DND-41 (cell line): Measurements from ENCODE around the gene SCGB2B2.

ENCODE experiments used
- ATAC-seq: fragments of 200-7000 bp; cut with Tn5 transposase; 3 replicates; pipeline ENCODE4 v1.9.1; 2021; ENCODE audit warnings: low read depth; ENCODE audit not compliant: insufficient read depth
- DNase-seq: peaks from one replicate; pipeline ENCODE4 v3.0.0-alpha.2; 2020
- H2AFZ ChIP-seq: 2 replicates; pipeline ENCODE4 v1.6.0; 2012; ENCODE audit warnings: low read depth, low read length
- H3K27ac ChIP-seq: 2 replicates; pipeline ENCODE4 v1.5.1; 2012; ENCODE audit warnings: low read length, inconsistent platforms
- H3K27me3 ChIP-seq: fragments of 200-600 bp; sonication (generic); 2 replicates; pipeline ENCODE4 v1.6.0; 2012; ENCODE audit warnings: low read length, mild to moderate bottlenecking, inconsistent platforms; ENCODE audit not compliant: insufficient read depth, poor library complexity
- H3K36me3 ChIP-seq: 2 replicates; pipeline ENCODE4 v1.5.1; 2012; ENCODE audit warnings: low read length, inconsistent platforms; ENCODE audit not compliant: insufficient read depth
- H3K4me1 ChIP-seq: 2 replicates; pipeline ENCODE4 v1.5.1; 2012; ENCODE audit warnings: mild to moderate bottlenecking, low read length; ENCODE audit not compliant: insufficient read depth
- H3K4me2 ChIP-seq: 2 replicates; pipeline ENCODE4 v1.6.0; 2012; ENCODE audit warnings: mild to moderate bottlenecking, moderate library complexity, low read length, inconsistent platforms; ENCODE audit not compliant: insufficient read depth
- H3K4me3 ChIP-seq, 2 experiments: fragments of 200-600 bp in 1 of 2; shearing (Covaris generic) in 1 of 2; 2 replicates each; pipeline ENCODE4 v1.5.1; 2012 to 2016; ENCODE audit warnings: inconsistent platforms in 2 of 2, low read length in 2 of 2, mild to moderate bottlenecking in 2 of 2, low read depth in 1 of 2, moderate library complexity in 1 of 2
- H3K79me2 ChIP-seq: 2 replicates; pipeline ENCODE4 v1.6.0; 2012; ENCODE audit warnings: low read length, inconsistent platforms; ENCODE audit not compliant: insufficient read depth
- H3K9ac ChIP-seq: 2 replicates; pipeline ENCODE4 v1.6.0; 2012; ENCODE audit warnings: low read depth, mild to moderate bottlenecking, inconsistent platforms, low read length, moderate library complexity
- H3K9me3 ChIP-seq: 2 replicates; pipeline ENCODE4 v1.5.1; 2012; ENCODE audit warnings: low read length, moderate library complexity, mild to moderate bottlenecking, inconsistent platforms; ENCODE audit not compliant: insufficient read depth, severe bottlenecking
- H4K20me1 ChIP-seq: 2 replicates; pipeline ENCODE4 v1.6.0; 2012; ENCODE audit warnings: low read length; ENCODE audit not compliant: insufficient read depth
- EZH2 ChIP-seq: IDR thresholded peaks from 3 replicates; pipeline ENCODE4 v1.6.1; 2012; ENCODE audit warnings: borderline replicate concordance, low read depth, mild to moderate bottlenecking, moderate library complexity, low read length, inconsistent platforms; ENCODE audit not compliant: severe bottlenecking
- TF ChIP-seq, protein P1 (sequence below): IDR thresholded peaks from 2 replicates; pipeline ENCODE4 v1.5.1; 2012; ENCODE audit warnings: borderline replicate concordance, low read length, moderate library complexity, mild to moderate bottlenecking; ENCODE audit not compliant: poor library complexity, severe bottlenecking; ENCODE audit errors: extremely low read depth

SCGB2B2 gene, protein sequence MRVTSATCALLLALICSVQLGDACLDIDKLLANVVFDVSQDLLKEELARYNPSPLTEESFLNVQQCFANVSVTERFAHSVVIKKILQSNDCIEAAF

DNA sequence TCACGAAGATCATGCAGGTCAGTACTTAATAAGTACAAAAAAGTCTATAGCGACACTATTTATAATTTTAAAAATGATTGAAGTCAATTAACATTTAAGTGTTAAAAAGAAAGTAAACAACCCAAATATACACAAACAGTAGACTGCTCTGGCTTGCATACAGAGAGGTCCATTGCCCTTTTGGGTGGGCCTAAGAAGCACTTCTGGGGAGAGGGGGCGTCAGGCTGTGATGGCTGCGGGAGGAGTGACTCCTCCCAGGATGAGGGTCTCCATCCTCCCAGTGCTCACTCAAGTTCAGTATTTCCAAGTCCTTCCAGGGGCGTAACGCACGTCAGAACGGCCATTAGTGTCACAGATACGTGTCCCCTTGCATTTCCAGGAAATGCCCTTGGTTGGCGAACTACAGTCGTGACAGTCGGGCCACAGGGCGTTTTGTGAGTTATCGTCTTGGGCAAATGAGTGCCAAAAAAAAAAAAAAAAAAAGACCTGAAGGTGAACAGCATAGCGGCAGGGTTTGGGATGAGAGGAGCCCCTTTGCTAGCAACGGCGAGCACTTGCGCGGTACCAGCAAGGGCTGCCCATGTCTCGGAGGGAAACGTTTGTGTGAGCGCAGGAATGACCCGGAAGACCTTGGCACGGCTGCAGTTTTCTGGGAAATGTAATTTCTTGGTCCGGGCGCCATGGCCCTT is at the start of gene SCGB2B2:
Gene SCGB2B2 (minus strand): TSS at position 463 of the 689 bp plus-strand sequence. CDS start 82,596 bp downstream, outside the sequence.
- Histone ChIP-seq H3K36me3 (peaks cover 22% of the 10 kb centered on the region), H3K4me3 (peak within 1 kb of the TSS; percentile 35 to 69; a peak in 3 of 4 replicates), H2AFZ (peak within 1 kb of the TSS; percentile 81), H4K20me1 (no peaks in the 10 kb centered on the region), H3K4me2 (peak within 1 kb of the TSS; percentile 64), H3K9ac (peak within 1 kb of the TSS; percentile 83), H3K9me3 (no peaks in the 10 kb centered on the region), H3K27me3 (no peaks in the 10 kb centered on the region), H3K79me2 (peaks cover 12% of the 10 kb centered on the region), H3K4me1 (peaks cover 46% of the 10 kb centered on the region), H3K27ac (peak within 1 kb of the TSS; percentile 100)
- TF ChIP-seq, protein P1, sequence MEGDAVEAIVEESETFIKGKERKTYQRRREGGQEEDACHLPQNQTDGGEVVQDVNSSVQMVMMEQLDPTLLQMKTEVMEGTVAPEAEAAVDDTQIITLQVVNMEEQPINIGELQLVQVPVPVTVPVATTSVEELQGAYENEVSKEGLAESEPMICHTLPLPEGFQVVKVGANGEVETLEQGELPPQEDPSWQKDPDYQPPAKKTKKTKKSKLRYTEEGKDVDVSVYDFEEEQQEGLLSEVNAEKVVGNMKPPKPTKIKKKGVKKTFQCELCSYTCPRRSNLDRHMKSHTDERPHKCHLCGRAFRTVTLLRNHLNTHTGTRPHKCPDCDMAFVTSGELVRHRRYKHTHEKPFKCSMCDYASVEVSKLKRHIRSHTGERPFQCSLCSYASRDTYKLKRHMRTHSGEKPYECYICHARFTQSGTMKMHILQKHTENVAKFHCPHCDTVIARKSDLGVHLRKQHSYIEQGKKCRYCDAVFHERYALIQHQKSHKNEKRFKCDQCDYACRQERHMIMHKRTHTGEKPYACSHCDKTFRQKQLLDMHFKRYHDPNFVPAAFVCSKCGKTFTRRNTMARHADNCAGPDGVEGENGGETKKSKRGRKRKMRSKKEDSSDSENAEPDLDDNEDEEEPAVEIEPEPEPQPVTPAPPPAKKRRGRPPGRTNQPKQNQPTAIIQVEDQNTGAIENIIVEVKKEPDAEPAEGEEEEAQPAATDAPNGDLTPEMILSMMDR: peak; percentile 19
- no peak for TF ChIP-seq EZH2
- ATAC-seq (peak; percentile 74), DNase-seq (peak; percentile 73)

DNA sequence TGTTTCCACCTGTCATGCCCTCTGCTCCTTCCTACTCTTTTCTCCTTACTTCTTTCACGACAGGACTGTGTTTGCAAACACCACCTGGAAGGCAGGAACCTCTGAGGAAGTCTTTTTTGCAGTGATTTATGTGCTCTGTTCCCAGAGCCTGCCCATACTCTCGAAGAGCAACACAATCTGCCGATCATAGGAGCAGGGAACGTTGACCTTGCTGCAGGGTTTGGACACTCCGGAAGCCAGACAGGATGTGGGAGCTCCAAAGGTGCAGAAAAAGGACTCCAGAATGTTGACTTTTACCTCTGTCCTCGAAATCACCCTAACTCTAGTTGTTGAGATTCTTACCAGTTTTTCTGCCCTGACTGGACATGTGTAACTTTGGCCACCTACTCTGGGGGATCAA is 48.4 kb upstream of the SCGB2B2 start:
- H2AFZ ChIP-seq: no peak overlapping the region
- H3K9ac ChIP-seq: no peak overlapping the region
- H3K4me2 ChIP-seq: no peak overlapping the region
- H3K9me3 ChIP-seq: no peaks in the 10 kb centered on the region
- TF ChIP-seq, protein P1: no peak
- no peaks in the 10 kb centered on the region for H3K36me3 ChIP-seq
- no peaks in the 10 kb centered on the region for H3K79me2 ChIP-seq
- no peak overlapping the region for H3K4me3 ChIP-seq
- H3K27me3 ChIP-seq: peaks cover 10% of the 10 kb centered on the region
- H3K27ac ChIP-seq: no peak overlapping the region
- DNase-seq: no peak
- no peak for ATAC-seq
- no peaks in the 10 kb centered on the region for H3K4me1 ChIP-seq
- H4K20me1 ChIP-seq: no peaks in the 10 kb centered on the region

DNA sequence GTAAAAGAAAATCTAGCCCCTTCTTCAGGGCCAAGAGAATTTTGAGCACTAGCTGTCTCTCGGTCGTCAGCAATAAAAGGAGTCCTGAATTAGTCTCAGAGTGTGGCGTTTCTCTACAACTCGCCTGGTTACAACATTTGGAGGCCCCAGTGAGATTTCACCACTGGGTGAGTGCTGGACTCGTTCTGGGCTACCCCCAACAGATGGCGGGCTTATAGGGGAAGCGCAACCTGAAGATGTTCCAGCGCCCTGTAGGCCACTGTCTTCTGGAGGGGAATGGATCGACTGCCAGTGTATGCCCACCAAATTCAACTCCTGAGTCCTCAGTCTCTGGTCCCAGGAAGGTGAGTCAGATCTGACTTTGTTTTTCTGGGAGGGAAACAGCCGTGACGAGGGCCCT is 45.4 kb upstream of the SCGB2B2 start:
- ATAC-seq (no peak), DNase-seq (no peak)
- Histone ChIP-seq H3K4me2 (no peak overlapping the region), H3K4me1 (no peaks in the 10 kb centered on the region), H3K27ac (no peak overlapping the region), H3K79me2 (no peaks in the 10 kb centered on the region), H3K27me3 (peaks cover 6% of the 10 kb centered on the region), H3K4me3 (no peak overlapping the region), H3K9ac (no peak overlapping the region), H3K36me3 (no peaks in the 10 kb centered on the region), H3K9me3 (no peaks in the 10 kb centered on the region), H4K20me1 (no peaks in the 10 kb centered on the region), H2AFZ (no peak overlapping the region)
- TF ChIP-seq, protein P1: no peak
- TF ChIP-seq EZH2: no peak
